GM23338 (cell line): ENCODE measurements around the gene SIRPA. TPM values are rescaled to one million over a fixed set of nuclear protein-coding genes. Genes with fewer than 3 reads are reported as not detected.

Experiments used
- ATAC-seq: fragments of 200-7000 bp; cut with Tn5 transposase; 3 replicates; pipeline ENCODE4 v1.9.1; 2020
- DNase-seq: peaks from one replicate; pipeline ENCODE4 v3.0.0-alpha.2; 2015; ENCODE audit warnings: low spot score
- H2AFZ ChIP-seq: fragments of 200-600 bp; sonication (generic); 2 replicates; pipeline ENCODE4 v1.8.0; 2016; ENCODE audit warnings: antibody characterized with exemption, mild to moderate bottlenecking, moderate library complexity
- H3F3A ChIP-seq: fragments of 200-600 bp; sonication (generic); replicated peaks from 2 replicates; pipeline ENCODE4 v1.8.0; 2017; ENCODE audit warnings: antibody characterized with exemption, mixed run types, low read depth
- H3K27ac ChIP-seq: fragments of 200-600 bp; sonication (generic); 2 replicates; pipeline ENCODE4 v1.6.1; 2016; ENCODE audit warnings: low read depth
- H3K27me3 ChIP-seq: fragments of 200-600 bp; sonication (generic); 2 replicates; pipeline ENCODE4 v1.8.0; 2016; ENCODE audit warnings: mild to moderate bottlenecking, mixed run types, moderate library complexity; ENCODE audit not compliant: insufficient read depth
- H3K36me3 ChIP-seq: fragments of 200-600 bp; sonication (generic); 2 replicates; pipeline ENCODE4 v1.8.0; 2016; ENCODE audit warnings: mild to moderate bottlenecking; ENCODE audit not compliant: insufficient read depth
- H3K4me1 ChIP-seq: fragments of 200-600 bp; sonication (generic); 2 replicates; pipeline ENCODE4 v1.8.0; 2016; ENCODE audit warnings: mild to moderate bottlenecking, moderate library complexity; ENCODE audit not compliant: insufficient read depth
- H3K4me2 ChIP-seq: fragments of 200-600 bp; sonication (generic); 2 replicates; pipeline ENCODE4 v1.7.1; 2017; ENCODE audit warnings: mixed run types
- H3K4me3 ChIP-seq: fragments of 200-600 bp; sonication (generic); 2 replicates; pipeline ENCODE4 v1.6.1; 2016; ENCODE audit warnings: mixed run types
- H3K79me2 ChIP-seq: fragments of 200-600 bp; sonication (generic); replicated peaks from 2 replicates; pipeline ENCODE4 v1.8.0; 2017; ENCODE audit warnings: mild to moderate bottlenecking; ENCODE audit not compliant: insufficient read depth
- H3K9me2 ChIP-seq: fragments of 200-600 bp; sonication (generic); 2 replicates; pipeline ENCODE4 v1.8.0; 2017; ENCODE audit not compliant: insufficient read depth
- H4K20me1 ChIP-seq: fragments of 200-600 bp; sonication (generic); replicated peaks from 2 replicates; pipeline ENCODE4 v1.8.0; 2017; ENCODE audit warnings: mild to moderate bottlenecking; ENCODE audit not compliant: insufficient read depth
- H3K27ac Mint-ChIP-seq: 2 replicates; pipeline ENCODE4 v1.8.0; 2020; ENCODE audit warnings: inconsistent platforms, mild to moderate bottlenecking, moderate library complexity, mixed read lengths
- H3K27me3 Mint-ChIP-seq: 3 replicates; pipeline ENCODE4 v1.8.0; 2022; ENCODE audit warnings: low read depth, mild to moderate bottlenecking, moderate library complexity, mixed read lengths, inconsistent platforms; ENCODE audit not compliant: insufficient read depth, poor library complexity
- H3K36me3 Mint-ChIP-seq: 3 replicates; pipeline ENCODE4 v1.8.0; 2021; ENCODE audit warnings: low read depth, mild to moderate bottlenecking, inconsistent platforms, moderate library complexity, mixed read lengths
- H3K4me1 Mint-ChIP-seq: 3 replicates; pipeline ENCODE4 v1.8.0; 2020; ENCODE audit warnings: mild to moderate bottlenecking, inconsistent platforms, mixed read lengths
- H3K4me3 Mint-ChIP-seq: 3 replicates; pipeline ENCODE4 v1.8.0; 2021; ENCODE audit warnings: moderate library complexity, mild to moderate bottlenecking, inconsistent platforms, mixed read lengths
- H3K9me3 Mint-ChIP-seq: 3 replicates; pipeline ENCODE4 v1.8.0; 2020; ENCODE audit warnings: moderate library complexity, mild to moderate bottlenecking, inconsistent platforms, mixed read lengths
- CTCF ChIP-seq, 2 experiments: fragments of 200-600 bp in 1 of 2; sonication (generic) in 1 of 2; conservative IDR thresholded peaks; 2 replicates each; pipeline versions ENCODE4 v1.5.1 to v1.6.1; 2016 to 2017; ENCODE audit warnings: antibody characterized with exemption in 2 of 2, low read depth in 2 of 2, mild to moderate bottlenecking in 2 of 2, moderate library complexity in 1 of 2
- EZH2phosphoT487 ChIP-seq: fragments of 200-600 bp; sonication (generic); IDR thresholded peaks from one replicate; pipeline ENCODE4 v1.8.1; 2018; ENCODE audit warnings: antibody characterized with exemption; ENCODE audit not compliant: unreplicated experiment
- ZNF114 ChIP-seq: fragments of 250-450 bp; sonication (Bioruptor Pico); IDR thresholded peaks from 2 replicates; pipeline ENCODE4 v1.5.0; 2020; ENCODE audit warnings: mild to moderate bottlenecking, moderate library complexity
- ZNF462 ChIP-seq: fragments of 250-450 bp; sonication (Bioruptor Pico); IDR thresholded peaks from 2 replicates; pipeline ENCODE4 v1.5.0; 2020; ENCODE audit warnings: mild to moderate bottlenecking, moderate library complexity
- polyA plus RNA-seq: library from polyadenylated mRNA; unstranded; fragments of >200 nt; fragmentation: Nextera tagmentation; extraction: Ambion mirVana; gene quantifications from 2 replicates; pipeline ENCODE4 v1.2.1, GENCODE V29; 2016
- total RNA-seq: library from RNA; depleted of rRNA; stranded (reverse); fragments of >200 nt; shearing (Covaris generic); gene quantifications from 2 replicates; pipeline ENCODE4 v1.2.3, GENCODE V29; 2014

The SIRPA gene
- total and polyA plus RNA-seq, 2 experiments from 2014 or later = 1.2 to 2.9 TPM

GRCh38 chr20:1879934-1880333, 15.3 kb upstream of the SIRPA start (continued):
- TF ChIP-seq ZNF462 = no peak

GRCh38 chr20:1880529-1881239, 14.5 kb upstream of the SIRPA start:
- H3K4me3 Mint-ChIP-seq = no peak overlapping the region

More at GRCh38 chr20:1880529-1881239, 14.5 kb upstream of the SIRPA start:
- Histone ChIP-seq H4K20me1 (no peaks in the 10 kb centered on the region), H3K36me3 (no peaks in the 10 kb centered on the region), H3K4me1 (no peaks in the 10 kb centered on the region; the same call in 1 of the 2 replicates), H3K27ac (no peak overlapping the region), H3K4me2 (no peak overlapping the region), H3K79me2 (no peaks in the 10 kb centered on the region), H3K9me2 (no peaks in the 10 kb centered on the region), H2AFZ (no peak overlapping the region), H3F3A (no peaks in the 10 kb centered on the region), H3K4me3 (no peak overlapping the region), H3K27me3 (no peaks in the 10 kb centered on the region)
- no peak overlapping the region for H3K27ac Mint-ChIP-seq
- peaks cover 3% of the 10 kb centered on the region; the same call in 2 of the 3 replicates for H3K9me3 Mint-ChIP-seq
- DNase-seq (no peak), ATAC-seq (no peak)
- TF ChIP-seq ZNF114 = no peak
- TF ChIP-seq CTCF (conservative IDR thresholded peaks at IDR 0.05; ENCODE audit: low read depth in 2 of 2) = no peak
- TF ChIP-seq EZH2phosphoT487 = no peak
- no peaks in the 10 kb centered on the region for H3K36me3 Mint-ChIP-seq
- peaks cover 6% of the 10 kb centered on the region for H3K27me3 Mint-ChIP-seq
- H3K4me1 Mint-ChIP-seq = peaks cover 20% of the 10 kb centered on the region
